Skeletal muscle satellite cell (primary cell): ENCODE measurements around the gene MPP7.
A peak's percentile ranks its signal among the peaks of the same experiment; 100 is the strongest.

ENCODE experiments used
- H3K27me3 ChIP-seq: 2 replicates; pipeline ENCODE4 v1.7.0; 2013; ENCODE audit warnings: low read length; ENCODE audit not compliant: control insufficient read depth, insufficient read depth
- H3K36me3 ChIP-seq: 2 replicates; pipeline ENCODE4 v1.7.0; 2013; ENCODE audit warnings: mild to moderate bottlenecking, control low read depth, low read length; ENCODE audit not compliant: insufficient read depth
- H3K4me1 ChIP-seq: 2 replicates; pipeline ENCODE4 v1.7.0; 2013; ENCODE audit warnings: low read length; ENCODE audit not compliant: control insufficient read depth, insufficient read depth
- H3K4me2 ChIP-seq: 2 replicates; pipeline ENCODE4 v1.7.0; 2013; ENCODE audit warnings: mild to moderate bottlenecking, low read length
- H3K4me3 ChIP-seq: 2 replicates; pipeline ENCODE4 v1.7.0; 2013; ENCODE audit warnings: low read length
- H3K9ac ChIP-seq: 2 replicates; pipeline ENCODE4 v1.7.0; 2013; ENCODE audit warnings: mild to moderate bottlenecking, low read depth, low read length, moderate library complexity
- H3K9me3 ChIP-seq: replicated peaks from 2 replicates; pipeline ENCODE4 v1.7.0; 2013; ENCODE audit warnings: mild to moderate bottlenecking, control low read depth, low read length

The MPP7 gene

DNA sequence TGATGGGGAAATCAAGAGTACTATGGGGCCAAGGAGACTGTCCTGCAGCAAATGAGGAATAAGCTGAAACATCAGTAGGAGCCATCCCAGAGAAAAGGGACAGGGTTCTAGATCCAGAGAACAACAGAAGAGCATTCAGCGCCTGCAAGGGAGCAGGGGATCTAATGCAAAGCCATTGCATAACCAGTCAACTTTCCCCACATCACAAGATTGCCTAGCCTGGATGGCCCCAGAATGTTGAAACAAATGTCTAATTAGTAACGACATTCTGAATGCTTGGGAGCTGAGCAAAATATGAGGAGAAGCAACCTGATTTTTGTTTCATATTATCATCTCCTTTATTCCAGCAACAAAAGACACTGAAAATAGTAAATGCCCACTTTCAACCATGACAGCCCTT is 2.7 kb upstream of the MPP7 start:
- H3K36me3 ChIP-seq: no peaks in the 10 kb centered on the region
- peaks cover 51% of the 10 kb centered on the region for H3K27me3 ChIP-seq
- no peak overlapping the region for H3K4me2 ChIP-seq
- H3K9me3 ChIP-seq: no peaks in the 10 kb centered on the region
- H3K4me3 ChIP-seq: no peak overlapping the region
- peaks cover 8% of the 10 kb centered on the region for H3K4me1 ChIP-seq
- H3K9ac ChIP-seq: no peak overlapping the region

DNA sequence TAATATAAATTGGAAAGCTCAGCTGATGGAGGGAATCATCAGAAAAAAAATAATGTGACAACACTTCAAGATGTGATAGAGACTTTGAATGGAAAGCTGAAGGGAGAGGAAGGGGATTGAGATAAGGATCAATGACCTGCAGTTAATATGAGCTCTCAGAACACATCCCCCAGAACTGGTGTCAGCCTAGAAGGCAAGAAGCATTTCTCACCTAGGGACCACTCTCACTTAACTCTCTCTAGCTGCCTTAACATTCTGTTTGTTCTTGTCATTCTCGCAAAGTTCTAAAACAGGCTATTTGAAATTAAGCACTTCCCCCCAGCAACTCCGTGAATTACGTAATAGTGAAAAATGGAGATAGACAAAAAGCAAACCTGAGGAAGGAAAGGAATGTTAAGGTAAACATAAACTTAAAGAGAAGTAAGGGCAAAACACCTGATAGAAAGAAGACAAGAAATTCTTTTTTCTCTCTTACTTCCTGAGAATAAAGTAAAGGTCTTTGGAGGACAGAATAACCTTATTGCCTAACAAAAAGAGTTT is 1.2 kb upstream of the MPP7 start:
- no peak overlapping the region for H3K4me2 ChIP-seq
- peaks cover 8% of the 10 kb centered on the region for H3K4me1 ChIP-seq
- no peaks in the 10 kb centered on the region for H3K9me3 ChIP-seq
- no peak overlapping the region for H3K4me3 ChIP-seq
- no peak overlapping the region for H3K9ac ChIP-seq
- H3K27me3 ChIP-seq: peaks cover 51% of the 10 kb centered on the region
- H3K36me3 ChIP-seq: no peaks in the 10 kb centered on the region

DNA sequence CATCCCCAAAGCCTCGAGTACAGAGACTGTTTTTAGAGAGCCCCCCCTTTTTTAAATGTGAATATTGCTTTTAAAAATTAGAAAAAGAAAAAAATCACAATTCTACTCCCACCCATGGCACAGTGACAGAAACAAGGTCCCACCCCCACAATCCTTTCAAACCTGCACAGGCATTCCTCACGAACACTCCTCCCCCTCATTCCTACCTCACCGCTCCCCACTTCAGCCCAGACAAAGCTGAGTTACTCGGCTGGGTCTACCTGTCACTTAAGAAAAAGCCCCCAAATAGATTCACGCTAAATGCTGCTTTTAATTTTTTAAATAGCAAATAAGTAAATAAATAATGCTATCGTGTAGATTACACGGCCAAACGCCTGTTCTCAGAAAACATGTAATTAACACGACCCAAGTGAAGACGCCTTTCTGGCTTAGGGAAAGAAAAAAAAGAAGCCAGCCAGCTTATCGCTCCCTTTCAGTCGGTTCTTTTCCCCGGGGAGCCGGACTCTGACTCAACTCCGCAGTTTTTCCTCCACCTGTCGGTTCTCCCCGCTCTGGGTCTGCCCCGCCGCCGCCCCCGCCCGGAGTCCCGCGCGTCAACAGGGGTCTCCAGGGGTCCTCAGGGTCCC is 739 bp downstream of the MPP7 start:
- H3K9me3 ChIP-seq: no peaks in the 10 kb centered on the region
- H3K9ac ChIP-seq: peak overlapping the region; percentile 68
- H3K4me1 ChIP-seq: peaks cover 8% of the 10 kb centered on the region
- H3K4me3 ChIP-seq: peak overlapping the region; percentile 93
- H3K4me2 ChIP-seq: peak overlapping the region; percentile 89
- H3K27me3 ChIP-seq: peaks cover 37% of the 10 kb centered on the region
- H3K36me3 ChIP-seq: no peaks in the 10 kb centered on the region

DNA sequence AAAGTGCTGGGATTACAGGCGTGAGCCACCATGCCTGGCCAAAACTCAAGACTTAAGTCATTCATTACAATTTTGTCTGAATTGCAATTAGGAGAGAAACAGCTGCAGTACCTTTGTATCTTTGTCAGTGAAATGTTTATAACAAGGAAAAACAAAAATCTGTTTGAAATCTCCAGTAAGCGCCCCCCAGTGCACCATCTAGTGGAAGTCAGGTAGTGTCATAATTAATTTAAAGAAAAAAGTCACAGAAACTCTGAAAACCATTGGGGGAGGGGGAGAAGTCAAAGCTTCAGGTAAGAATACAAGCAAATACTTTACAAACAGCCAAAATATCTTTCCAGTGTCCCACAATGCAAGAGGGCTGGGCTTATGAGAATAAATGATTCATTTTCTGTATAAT is 2.8 kb downstream of the MPP7 start:
- no peaks in the 10 kb centered on the region for H3K9me3 ChIP-seq
- peaks cover 16% of the 10 kb centered on the region for H3K27me3 ChIP-seq
- no peak overlapping the region for H3K4me3 ChIP-seq
- H3K9ac ChIP-seq: no peak overlapping the region
- H3K4me1 ChIP-seq: peaks cover 14% of the 10 kb centered on the region
- H3K36me3 ChIP-seq: no peaks in the 10 kb centered on the region
- H3K4me2 ChIP-seq: no peak overlapping the region

DNA sequence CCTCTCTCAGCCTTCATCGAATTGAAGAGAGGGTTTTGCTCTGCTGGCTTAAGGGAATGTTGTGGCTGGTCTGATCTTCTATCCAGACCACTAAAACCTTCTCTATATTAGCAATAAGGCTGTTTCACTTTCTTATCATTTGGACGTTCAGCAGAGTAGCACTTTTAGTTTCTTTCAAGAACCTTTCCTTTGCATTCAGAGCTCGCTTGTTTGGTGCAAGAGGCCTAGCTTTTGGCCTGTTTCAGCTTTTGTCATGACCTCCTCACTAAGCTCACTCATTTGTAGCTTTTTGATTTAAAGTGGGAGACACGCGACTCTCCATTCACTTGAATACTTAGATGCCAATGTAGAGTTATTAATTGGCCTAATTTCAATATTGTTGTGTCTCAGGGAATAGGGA is 3.9 kb downstream of the MPP7 start:
- peaks cover 14% of the 10 kb centered on the region for H3K4me1 ChIP-seq
- H3K4me3 ChIP-seq: no peak overlapping the region
- peaks cover 5% of the 10 kb centered on the region for H3K27me3 ChIP-seq
- no peaks in the 10 kb centered on the region for H3K9me3 ChIP-seq
- no peaks in the 10 kb centered on the region for H3K36me3 ChIP-seq
- H3K9ac ChIP-seq: no peak overlapping the region
- no peak overlapping the region for H3K4me2 ChIP-seq

DNA sequence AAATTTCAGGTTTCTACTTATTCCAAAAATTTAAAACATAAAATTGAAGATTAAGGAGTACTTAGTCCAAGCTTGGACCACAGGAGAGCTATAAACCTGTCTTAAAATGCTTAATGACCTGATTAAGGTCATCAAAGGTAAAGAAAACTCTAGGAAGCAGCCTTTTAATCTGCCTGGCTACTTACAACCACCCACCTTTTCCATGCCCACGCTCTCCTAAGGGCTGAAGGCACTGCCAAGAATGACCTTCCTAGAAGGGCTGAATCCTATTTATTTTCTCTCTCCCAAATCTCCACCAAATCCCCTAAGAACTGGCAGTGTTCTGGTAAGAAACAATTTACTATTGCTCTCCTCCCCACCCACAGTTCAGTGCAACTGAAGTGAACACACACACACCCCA is 6.8 kb downstream of the MPP7 start:
- Histone ChIP-seq H3K9ac (no peak overlapping the region), H3K4me2 (no peak overlapping the region), H3K4me3 (no peak overlapping the region), H3K4me1 (peaks cover 27% of the 10 kb centered on the region), H3K36me3 (no peaks in the 10 kb centered on the region), H3K9me3 (no peaks in the 10 kb centered on the region), H3K27me3 (no peaks in the 10 kb centered on the region)

DNA sequence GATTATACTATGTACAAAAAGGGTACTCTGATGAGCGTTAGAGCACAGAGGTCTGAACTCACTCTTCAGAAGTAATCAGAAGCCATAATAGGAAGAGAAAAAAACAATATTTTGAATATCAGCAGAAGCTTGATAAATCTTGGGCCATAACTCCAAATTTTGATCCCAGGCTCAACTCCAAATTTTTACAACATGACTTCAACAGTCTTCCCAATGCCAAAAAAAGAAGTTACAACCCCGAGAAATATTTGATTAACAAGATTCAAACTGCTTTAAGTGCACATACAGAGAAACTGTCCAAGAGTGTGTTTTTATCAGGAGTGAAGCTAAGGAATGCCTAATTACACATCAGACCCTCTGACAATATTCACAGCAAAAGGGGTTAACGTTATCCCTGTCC is 7.5 kb downstream of the MPP7 start:
- H3K36me3 ChIP-seq: no peaks in the 10 kb centered on the region
- H3K9me3 ChIP-seq: no peaks in the 10 kb centered on the region
- H3K4me2 ChIP-seq: no peak overlapping the region
- H3K9ac ChIP-seq: no peak overlapping the region
- no peaks in the 10 kb centered on the region for H3K27me3 ChIP-seq
- H3K4me1 ChIP-seq: peaks cover 29% of the 10 kb centered on the region
- H3K4me3 ChIP-seq: no peak overlapping the region

DNA sequence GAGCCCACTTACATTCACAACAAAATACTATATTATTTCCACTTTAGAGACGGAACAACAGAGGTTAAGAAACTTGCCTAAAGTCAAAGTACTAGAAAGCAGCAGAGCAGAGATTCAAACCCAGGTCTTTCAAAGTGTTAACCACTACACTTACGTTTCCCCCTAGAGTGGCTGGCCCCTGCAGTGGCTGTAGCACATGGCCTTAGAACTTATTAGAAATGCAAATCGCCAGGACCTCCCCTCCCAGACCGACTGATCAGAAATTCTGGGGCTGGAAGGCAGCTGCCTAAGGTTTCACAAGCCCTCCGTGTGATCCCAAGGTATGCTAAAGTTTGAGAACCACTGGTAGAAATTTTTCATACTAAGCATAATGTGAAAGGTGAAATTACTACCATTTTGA is 8.1 kb downstream of the MPP7 start:
- H3K9me3 ChIP-seq: no peaks in the 10 kb centered on the region
- H3K27me3 ChIP-seq: no peaks in the 10 kb centered on the region
- H3K4me1 ChIP-seq: peaks cover 29% of the 10 kb centered on the region
- no peak overlapping the region for H3K4me3 ChIP-seq
- H3K36me3 ChIP-seq: no peaks in the 10 kb centered on the region
- no peak overlapping the region for H3K9ac ChIP-seq
- H3K4me2 ChIP-seq: no peak overlapping the region

DNA sequence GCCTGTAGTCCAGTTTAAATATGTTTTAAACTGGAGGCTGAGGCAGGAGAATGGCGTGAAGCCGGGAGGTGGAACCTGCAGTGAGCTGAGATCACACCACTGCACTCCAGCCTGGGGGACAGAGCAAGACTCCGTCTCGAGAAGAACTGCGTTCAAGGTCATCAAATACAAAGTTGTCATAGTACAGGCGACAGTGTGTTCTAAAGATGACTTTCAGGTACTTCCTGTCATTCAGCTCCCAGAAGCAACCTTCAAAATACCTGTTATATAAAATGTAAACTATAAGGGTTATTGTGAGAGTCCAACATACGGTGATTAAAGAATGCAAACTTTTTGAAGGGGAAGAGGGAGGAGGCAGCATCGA is 8.7 kb downstream of the MPP7 start:
- no peaks in the 10 kb centered on the region for H3K36me3 ChIP-seq
- H3K4me3 ChIP-seq: no peak overlapping the region
- H3K4me2 ChIP-seq: no peak overlapping the region
- no peak overlapping the region for H3K9ac ChIP-seq
- H3K27me3 ChIP-seq: no peaks in the 10 kb centered on the region
- H3K4me1 ChIP-seq: peaks cover 29% of the 10 kb centered on the region
- H3K9me3 ChIP-seq: no peaks in the 10 kb centered on the region

DNA sequence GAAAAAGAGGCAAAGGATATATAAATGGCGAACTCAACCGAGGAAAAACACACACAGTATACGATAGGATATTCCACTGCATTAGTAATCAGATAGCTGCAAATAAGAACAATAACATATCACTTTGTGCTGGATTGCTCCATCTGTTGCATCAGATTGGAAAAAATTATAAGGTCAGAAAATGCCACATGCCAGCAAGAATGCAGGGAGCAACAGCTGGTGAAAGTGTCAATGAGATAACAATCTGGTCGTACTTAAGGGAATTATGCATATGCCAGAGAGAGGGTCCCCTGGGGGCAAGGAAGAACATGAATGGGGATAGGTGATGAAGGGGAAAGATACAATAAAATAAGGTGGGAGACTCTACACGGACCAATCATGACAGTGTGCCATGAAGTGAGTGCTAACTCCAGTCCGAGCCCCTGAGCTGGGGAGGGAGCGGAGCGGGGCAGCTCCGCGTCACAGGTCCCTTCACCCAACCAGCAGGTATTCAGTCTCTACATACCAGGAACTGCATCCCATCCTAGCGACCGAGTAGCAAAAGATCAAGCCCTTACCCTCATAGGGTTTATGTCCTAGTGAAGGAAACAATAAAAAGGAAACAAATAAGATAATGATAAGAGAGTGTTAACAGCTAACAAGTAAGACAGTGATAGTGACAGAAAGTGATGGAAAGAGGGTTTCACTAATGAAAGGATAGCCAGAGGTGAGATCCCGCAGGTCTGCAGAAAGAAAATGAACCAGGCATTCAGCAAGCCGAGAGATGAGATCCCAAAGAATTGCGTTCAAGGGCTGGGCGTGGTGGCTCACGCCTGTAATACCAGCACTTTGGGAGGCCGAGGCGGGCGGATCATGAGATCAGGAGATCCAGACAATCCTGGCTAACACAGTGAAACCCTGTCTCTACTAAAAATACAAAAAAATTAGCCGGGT is 9.4 kb downstream of the MPP7 start:
- Histone ChIP-seq H3K9ac (no peak overlapping the region), H3K4me2 (no peak overlapping the region), H3K27me3 (no peaks in the 10 kb centered on the region), H3K36me3 (no peaks in the 10 kb centered on the region), H3K4me1 (peaks cover 29% of the 10 kb centered on the region), H3K4me3 (no peak overlapping the region), H3K9me3 (no peaks in the 10 kb centered on the region)

DNA sequence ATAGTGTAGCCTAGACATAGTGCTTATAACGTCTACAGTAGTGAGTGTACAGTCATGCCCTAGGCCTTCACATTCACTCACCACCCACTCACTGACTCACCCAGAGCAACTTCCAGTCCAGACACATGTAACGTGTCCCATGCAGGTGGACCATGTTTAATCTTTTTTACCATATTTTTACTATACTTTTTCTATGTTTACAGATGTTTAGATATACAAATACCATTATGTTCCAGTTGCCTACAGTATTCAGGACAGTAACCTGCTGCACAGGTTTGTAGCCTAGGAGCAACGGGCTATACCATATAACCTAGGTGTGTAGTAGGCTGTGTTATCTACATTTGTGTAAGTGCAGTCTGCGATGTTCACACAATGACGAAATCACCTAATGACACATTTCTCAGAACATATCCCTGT is 11.0 kb downstream of the MPP7 start:
- H3K4me3 ChIP-seq: no peak overlapping the region
- H3K36me3 ChIP-seq: no peaks in the 10 kb centered on the region
- H3K9ac ChIP-seq: peak overlapping the region; percentile 52
- peaks cover 29% of the 10 kb centered on the region for H3K4me1 ChIP-seq
- no peaks in the 10 kb centered on the region for H3K27me3 ChIP-seq
- H3K4me2 ChIP-seq: peak overlapping the region; percentile 49
- H3K9me3 ChIP-seq: no peaks in the 10 kb centered on the region
